PC-9 (cell line): ENCODE data around the gene KLHL36. TPM values are rescaled to one million over a fixed set of nuclear protein-coding genes. Genes with fewer than 3 reads are reported as not detected.

Experiments used
- BruUV-seq: library from RNA; stranded (reverse); fragments of 400-500 nt; replicated peaks from 2 replicates; lab custom pipeline; 2021; lab: Mats Ljungman, UMichigan
- CTCF ChIA-PET: fragments of 300-600 bp; sonication (Branson Sonifier 250); formaldehyde crosslinking; loops from one replicate; lab custom pipeline; 2022; ENCODE audit warnings: antibody characterized with exemption; lab: Charles Lee
- POLR2A ChIA-PET: fragments of 300-600 bp; sonication (Branson Sonifier 250); formaldehyde crosslinking; loops from one replicate; lab custom pipeline; 2022; ENCODE audit warnings: antibody characterized with exemption; ENCODE audit not compliant: unreplicated experiment; lab: Charles Lee
- DNase-seq, 2 experiments: peaks; one replicate each; pipeline versions ENCODE4 v3.0.0 to v3.0.0-alpha.2; 2015 to 2022; ENCODE audit warnings: mixed read lengths in 1 of 2
- H2AFZ ChIP-seq: fragments of 200-600 bp; sonication (generic); 2 replicates; pipeline ENCODE4 v1.8.1; 2017; ENCODE audit warnings: antibody characterized with exemption
- H3F3A ChIP-seq: fragments of 200-600 bp; sonication (generic); 2 replicates; pipeline ENCODE4 v1.8.1; 2017; ENCODE audit warnings: antibody characterized with exemption, mild to moderate bottlenecking, low read depth; ENCODE audit not compliant: insufficient read depth
- H3K27ac ChIP-seq: fragments of 200-600 bp; sonication (generic); 2 replicates; pipeline ENCODE4 v1.6.1; 2016; ENCODE audit warnings: mixed run types
- H3K27me3 ChIP-seq: fragments of 200-600 bp; sonication (generic); 2 replicates; pipeline ENCODE4 v1.6.1; 2016; ENCODE audit warnings: low read depth, mixed run types; ENCODE audit not compliant: insufficient read depth
- H3K36me3 ChIP-seq: fragments of 200-600 bp; sonication (generic); 2 replicates; pipeline ENCODE4 v1.6.1; 2016; ENCODE audit warnings: low read depth, mixed run types
- H3K4me1 ChIP-seq: fragments of 200-600 bp; sonication (generic); replicated peaks from 2 replicates; pipeline ENCODE4 v1.6.1; 2016; ENCODE audit warnings: mixed run types; ENCODE audit not compliant: insufficient read depth
- H3K4me2 ChIP-seq: fragments of 200-600 bp; sonication (generic); 2 replicates; pipeline ENCODE4 v1.6.1; 2017; ENCODE audit warnings: mixed run types
- H3K4me3 ChIP-seq: fragments of 200-600 bp; sonication (generic); 2 replicates; pipeline ENCODE4 v1.6.1; 2016; ENCODE audit warnings: mixed run types
- H3K79me2 ChIP-seq: fragments of 200-600 bp; sonication (generic); 2 replicates; pipeline ENCODE4 v1.6.1; 2017; ENCODE audit warnings: low read depth, mixed run types
- H3K9me2 ChIP-seq: fragments of 200-600 bp; sonication (generic); 2 replicates; pipeline ENCODE4 v1.8.1; 2017; ENCODE audit warnings: mild to moderate bottlenecking; ENCODE audit not compliant: insufficient read depth
- H3K9me3 ChIP-seq: fragments of 200-600 bp; sonication (generic); 2 replicates; pipeline ENCODE4 v1.8.1; 2016; ENCODE audit warnings: low read depth; ENCODE audit not compliant: insufficient read depth
- H4K20me1 ChIP-seq: fragments of 200-600 bp; sonication (generic); 2 replicates; pipeline ENCODE4 v1.8.1; 2017; ENCODE audit not compliant: insufficient read depth
- EZH2 ChIP-seq: fragments of 200-600 bp; sonication (generic); IDR thresholded peaks from 2 replicates; pipeline ENCODE4 v1.8.0; 2017; ENCODE audit warnings: antibody characterized with exemption, low read depth
- intact Hi-C: fragments of 100-400 bp; cut with micrococcal nuclease; formaldehyde crosslinking; loops from one replicate; pipeline ENCODE4 v1.10.0; 2022; ENCODE audit not compliant: unreplicated experiment
- total RNA-seq: library from RNA; stranded (reverse); gene quantifications from 2 replicates; pipeline ENCODE4 v1.2.3, GENCODE V29; 2021
- TF ChIP-seq, protein P1 (sequence below): fragments of 200-600 bp; sonication (generic); conservative IDR thresholded peaks from 2 replicates; pipeline ENCODE4 v1.6.1; 2017; ENCODE audit warnings: mixed run types, antibody characterized with exemption, mild to moderate bottlenecking, moderate library complexity

The KLHL36 gene
- total RNA-seq, 1 experiment from 2014 or later: 73.8 TPM

DNA sequence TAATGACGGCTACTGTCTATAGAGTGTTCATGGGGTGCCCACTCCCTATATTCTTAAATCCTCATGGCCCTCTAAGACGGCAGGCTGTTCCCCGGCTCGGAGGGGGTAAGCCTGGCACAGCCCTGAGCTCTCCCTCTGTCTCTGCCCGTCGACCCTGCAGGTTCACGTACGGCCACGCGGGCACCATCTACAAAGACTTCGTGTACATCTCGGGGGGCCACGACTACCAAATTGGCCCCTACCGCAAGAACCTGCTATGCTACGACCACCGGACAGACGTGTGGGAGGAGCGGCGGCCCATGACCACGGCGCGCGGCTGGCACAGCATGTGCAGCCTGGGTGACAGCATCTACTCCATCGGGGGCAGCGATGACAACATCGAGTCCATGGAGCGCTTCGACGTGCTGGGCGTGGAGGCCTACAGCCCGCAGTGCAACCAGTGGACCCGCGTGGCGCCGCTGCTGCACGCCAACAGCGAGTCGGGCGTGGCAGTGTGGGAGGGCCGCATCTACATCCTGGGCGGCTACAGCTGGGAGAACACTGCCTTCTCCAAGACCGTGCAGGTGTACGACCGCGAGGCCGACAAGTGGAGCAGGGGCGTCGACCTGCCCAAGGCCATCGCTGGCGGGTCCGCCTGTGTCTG lies 13.2 kb downstream of the KLHL36 start:
- H4K20me1 ChIP-seq: no peaks in the 10 kb centered on the region
- no peaks in the 10 kb centered on the region for H3K79me2 ChIP-seq
- H3K27ac ChIP-seq: no peak overlapping the region
- intact Hi-C loops: no loop called here
- H3K27me3 ChIP-seq: no peaks in the 10 kb centered on the region
- POLR2A ChIA-PET: no interaction called here
- peaks cover 4% of the 10 kb centered on the region; the same call in 1 of the 2 replicates for H3K36me3 ChIP-seq
- no peaks in the 10 kb centered on the region for H3K9me2 ChIP-seq
- CTCF ChIA-PET: no interaction called here
- H3K9me3 ChIP-seq: no peaks in the 10 kb centered on the region
- no peak overlapping the region for H3K4me2 ChIP-seq
- no peak overlapping the region for H3K4me3 ChIP-seq
- BruUV-seq: no TSS peak
- H2AFZ ChIP-seq: no peak overlapping the region
- H3K4me1 ChIP-seq: no peaks in the 10 kb centered on the region
- no peaks in the 10 kb centered on the region for H3F3A ChIP-seq
- no peak for DNase-seq
- TF ChIP-seq, protein P1, sequence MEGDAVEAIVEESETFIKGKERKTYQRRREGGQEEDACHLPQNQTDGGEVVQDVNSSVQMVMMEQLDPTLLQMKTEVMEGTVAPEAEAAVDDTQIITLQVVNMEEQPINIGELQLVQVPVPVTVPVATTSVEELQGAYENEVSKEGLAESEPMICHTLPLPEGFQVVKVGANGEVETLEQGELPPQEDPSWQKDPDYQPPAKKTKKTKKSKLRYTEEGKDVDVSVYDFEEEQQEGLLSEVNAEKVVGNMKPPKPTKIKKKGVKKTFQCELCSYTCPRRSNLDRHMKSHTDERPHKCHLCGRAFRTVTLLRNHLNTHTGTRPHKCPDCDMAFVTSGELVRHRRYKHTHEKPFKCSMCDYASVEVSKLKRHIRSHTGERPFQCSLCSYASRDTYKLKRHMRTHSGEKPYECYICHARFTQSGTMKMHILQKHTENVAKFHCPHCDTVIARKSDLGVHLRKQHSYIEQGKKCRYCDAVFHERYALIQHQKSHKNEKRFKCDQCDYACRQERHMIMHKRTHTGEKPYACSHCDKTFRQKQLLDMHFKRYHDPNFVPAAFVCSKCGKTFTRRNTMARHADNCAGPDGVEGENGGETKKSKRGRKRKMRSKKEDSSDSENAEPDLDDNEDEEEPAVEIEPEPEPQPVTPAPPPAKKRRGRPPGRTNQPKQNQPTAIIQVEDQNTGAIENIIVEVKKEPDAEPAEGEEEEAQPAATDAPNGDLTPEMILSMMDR: no peak
- TF ChIP-seq EZH2: no peak

DNA sequence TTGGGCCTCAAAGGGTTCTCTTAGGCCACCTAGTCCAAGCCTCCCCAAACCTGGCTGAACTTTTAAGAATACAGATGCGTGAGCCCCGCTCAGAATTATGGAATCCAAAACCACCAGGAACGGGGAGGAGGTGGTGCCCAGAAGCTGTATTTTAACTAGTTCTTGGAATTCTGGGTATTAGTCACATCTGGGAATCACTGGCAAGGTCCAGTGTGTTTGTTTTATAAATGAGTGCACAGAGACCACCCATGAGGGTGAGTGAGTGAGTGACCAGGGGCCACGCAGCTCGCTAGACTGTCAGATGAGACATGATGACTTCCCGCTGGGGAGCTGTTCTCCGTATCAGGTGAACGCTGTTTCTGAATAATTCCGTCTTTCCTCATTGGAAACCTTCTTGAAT lies 14.2 kb downstream of the KLHL36 start:
- DNase-seq: no peak
- ChIA-PET POLR2A (no interaction called here), CTCF (no interaction called here)
- Histone ChIP-seq H3K27me3 (no peaks in the 10 kb centered on the region), H3K4me2 (no peak overlapping the region), H3K4me3 (no peak overlapping the region), H3F3A (0 out of 2 replicates have a peak, but pooled peaks cover 1% of the 10 kb centered on the region), H2AFZ (no peak overlapping the region), H3K9me3 (no peaks in the 10 kb centered on the region), H4K20me1 (no peaks in the 10 kb centered on the region), H3K4me1 (no peaks in the 10 kb centered on the region), H3K36me3 (peaks cover 4% of the 10 kb centered on the region; the same call in 1 of the 2 replicates), H3K27ac (no peak overlapping the region), H3K9me2 (no peaks in the 10 kb centered on the region), H3K79me2 (no peaks in the 10 kb centered on the region)
- TF ChIP-seq, protein P1: no peak
- no peak for TF ChIP-seq EZH2
- BruUV-seq: no TSS peak
- intact Hi-C loops: no loop called here

DNA sequence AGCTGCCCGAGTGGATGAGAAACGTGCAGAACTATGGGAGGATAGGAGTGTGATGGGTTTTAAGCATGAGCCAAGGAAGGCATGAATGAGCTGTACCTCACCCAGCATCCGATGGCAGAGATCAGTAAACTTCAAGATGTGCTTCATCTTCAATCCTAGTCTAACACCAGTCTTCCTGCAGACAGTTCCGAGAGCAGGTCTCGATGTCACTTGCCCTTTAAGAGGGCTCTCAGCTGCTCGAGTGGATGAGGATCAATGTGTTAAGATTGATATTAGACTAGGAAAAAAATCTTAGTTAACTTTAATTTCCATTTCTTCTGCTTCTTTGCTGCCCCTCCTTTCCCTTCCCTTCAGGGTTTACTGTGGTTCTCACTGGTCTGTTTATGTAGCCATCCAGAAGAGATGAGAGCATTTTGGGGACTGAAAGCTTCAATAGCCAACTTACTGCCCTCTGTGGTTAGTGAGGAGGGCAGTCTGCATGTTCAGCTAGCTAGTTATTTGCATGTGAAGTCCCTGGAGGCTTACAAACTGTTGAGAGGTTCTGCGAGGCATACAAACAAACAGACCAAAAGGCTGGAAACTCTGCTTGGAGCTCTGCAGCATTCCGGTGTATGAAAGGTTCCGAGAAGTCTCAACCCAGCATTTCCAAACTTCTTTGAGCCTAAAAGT lies 15.3 kb downstream of the KLHL36 start:
- Histone ChIP-seq H3K9me3 (no peaks in the 10 kb centered on the region), H3K4me2 (no peak overlapping the region), H3K36me3 (peaks cover 4% of the 10 kb centered on the region; the same call in 1 of the 2 replicates), H3K9me2 (no peaks in the 10 kb centered on the region), H4K20me1 (no peaks in the 10 kb centered on the region), H3F3A (0 out of 2 replicates have a peak, but pooled peaks cover 5% of the 10 kb centered on the region), H3K79me2 (no peaks in the 10 kb centered on the region), H3K4me1 (no peaks in the 10 kb centered on the region), H3K27ac (no peak overlapping the region), H2AFZ (no peak overlapping the region), H3K4me3 (no peak overlapping the region), H3K27me3 (no peaks in the 10 kb centered on the region)
- CTCF ChIA-PET: no interaction called here
- intact Hi-C loops: no loop called here
- TF ChIP-seq, protein P1: no peak
- no peak for TF ChIP-seq EZH2
- POLR2A ChIA-PET: interaction anchor here (0.6 to 0.7 kb wide), 3 partner anchors 38 to 690 kb away, joined by 5 to 24 read pairs (median 8); no protein-coding TSS in a partner anchor
- no TSS peak for BruUV-seq
- DNase-seq: no peak
